HG02970 (cell line): ENCODE measurements around the gene ADGRV1.
"Not testable (repeated sequence)": the region's sequence is repeated elsewhere in the genome, so short reads cannot be mapped to it uniquely, and the experiment has no call there.

ENCODE experiments used
- ATAC-seq: cut with Tn5 transposase; IDR thresholded peaks from one replicate; pipeline ENCODE4 v1.9.1; 2021; ENCODE audit warnings: mild to moderate bottlenecking, moderate library complexity, moderate number of reproducible peaks; ENCODE audit not compliant: unreplicated experiment, low FRiP score

The ADGRV1 gene

DNA sequence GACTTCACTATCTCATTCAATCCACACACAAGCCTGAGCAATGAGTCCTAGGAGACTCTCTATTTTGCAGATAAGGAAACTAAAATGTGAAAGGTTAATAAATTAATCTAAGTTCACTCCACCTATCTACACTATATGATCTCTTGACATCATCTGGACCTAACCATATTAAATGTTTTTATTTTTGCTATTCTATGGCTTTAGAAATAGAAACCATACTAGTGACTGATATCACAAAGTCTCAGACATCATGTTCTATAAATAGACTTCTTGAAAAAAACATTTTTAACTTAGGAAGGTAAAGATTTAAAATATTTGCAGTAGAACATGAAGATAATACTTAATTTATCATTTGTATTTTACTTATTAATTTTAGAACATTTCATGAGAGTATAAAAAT is 9.4 kb upstream of the ADGRV1 start:
- ATAC-seq: no peak

DNA sequence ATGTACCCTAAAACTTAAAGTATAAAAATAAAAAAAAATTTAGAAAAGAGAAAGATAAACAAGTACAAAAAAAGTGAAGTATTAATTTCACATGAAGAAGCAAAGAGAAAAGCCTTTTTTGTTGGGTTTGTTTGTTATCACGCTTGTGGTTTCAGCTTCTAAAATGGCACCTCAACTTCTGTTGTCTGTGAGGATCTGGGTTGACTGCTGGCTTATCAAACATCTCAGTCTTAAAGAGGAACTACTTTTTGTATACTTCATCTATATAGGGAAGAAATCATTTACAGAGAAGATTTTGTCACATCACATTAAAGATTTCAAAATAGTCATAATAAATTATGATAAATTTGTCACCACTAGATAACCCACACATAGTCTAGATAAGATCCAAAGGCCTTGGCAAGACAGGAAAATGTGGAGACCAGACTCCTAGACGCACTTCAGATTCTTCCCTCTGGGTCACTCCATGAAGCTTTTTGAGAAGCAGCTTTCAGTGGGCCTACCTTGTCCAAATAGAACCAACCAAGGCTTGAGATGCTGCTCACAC is 8.8 kb upstream of the ADGRV1 start:
- ATAC-seq: no peak

DNA sequence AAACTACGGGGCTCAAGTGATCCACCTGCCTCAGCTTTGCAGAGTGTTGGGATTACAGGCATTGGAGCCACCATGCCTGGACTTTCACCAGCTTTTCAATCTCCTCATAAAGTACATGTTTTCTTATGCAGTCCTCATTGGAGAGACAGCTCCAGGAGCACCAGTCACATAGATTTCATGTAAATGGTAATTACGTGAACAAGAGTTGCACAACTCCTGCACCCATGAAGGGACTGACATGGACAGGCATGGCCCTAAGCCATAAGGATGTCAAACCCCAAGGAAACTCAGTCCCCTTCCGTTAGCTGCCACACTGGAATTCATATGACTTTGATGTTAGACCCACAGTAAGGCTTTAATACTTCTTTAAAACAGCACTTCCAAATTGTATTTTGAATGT is 7.6 kb upstream of the ADGRV1 start:
- no peak for ATAC-seq

DNA sequence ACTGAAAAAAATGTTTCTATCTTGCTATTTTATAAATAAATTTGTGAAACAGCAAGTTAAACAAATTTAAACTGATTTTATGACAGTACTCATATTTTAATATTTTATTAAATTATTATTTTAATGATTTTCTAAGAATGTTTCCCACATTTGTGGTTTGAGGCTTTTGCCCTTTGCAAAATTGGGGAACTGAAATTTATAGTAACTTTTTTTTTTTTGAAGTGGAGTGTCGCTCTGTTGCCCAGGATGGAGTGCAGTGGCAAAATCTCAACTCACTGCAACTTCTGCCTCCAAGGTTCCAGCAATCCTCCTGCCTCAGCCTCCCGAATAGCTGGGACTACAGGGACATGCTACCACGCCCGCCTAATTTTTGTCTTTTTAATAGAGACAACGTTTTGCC is 7.2 kb upstream of the ADGRV1 start:
- no peak for ATAC-seq

DNA sequence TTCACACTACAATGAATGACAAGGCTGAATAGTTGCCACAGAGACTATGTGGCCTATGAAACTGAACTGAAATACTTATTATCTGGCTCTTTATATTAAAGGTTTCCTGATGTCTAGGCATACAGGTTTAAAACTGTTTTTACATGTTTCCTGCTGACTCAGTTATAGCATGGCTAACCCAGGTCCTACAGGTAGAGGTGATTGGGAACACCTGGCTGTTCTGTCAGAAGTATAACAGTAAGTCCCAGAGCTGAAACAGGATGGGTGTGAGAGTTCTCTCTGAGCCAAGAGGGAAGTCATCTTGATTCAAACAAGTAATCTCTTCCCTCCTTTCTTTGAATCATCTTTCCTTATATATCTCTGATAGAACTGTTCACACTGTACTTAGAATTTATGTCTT is 4.9 kb upstream of the ADGRV1 start:
- ATAC-seq: no peak

DNA sequence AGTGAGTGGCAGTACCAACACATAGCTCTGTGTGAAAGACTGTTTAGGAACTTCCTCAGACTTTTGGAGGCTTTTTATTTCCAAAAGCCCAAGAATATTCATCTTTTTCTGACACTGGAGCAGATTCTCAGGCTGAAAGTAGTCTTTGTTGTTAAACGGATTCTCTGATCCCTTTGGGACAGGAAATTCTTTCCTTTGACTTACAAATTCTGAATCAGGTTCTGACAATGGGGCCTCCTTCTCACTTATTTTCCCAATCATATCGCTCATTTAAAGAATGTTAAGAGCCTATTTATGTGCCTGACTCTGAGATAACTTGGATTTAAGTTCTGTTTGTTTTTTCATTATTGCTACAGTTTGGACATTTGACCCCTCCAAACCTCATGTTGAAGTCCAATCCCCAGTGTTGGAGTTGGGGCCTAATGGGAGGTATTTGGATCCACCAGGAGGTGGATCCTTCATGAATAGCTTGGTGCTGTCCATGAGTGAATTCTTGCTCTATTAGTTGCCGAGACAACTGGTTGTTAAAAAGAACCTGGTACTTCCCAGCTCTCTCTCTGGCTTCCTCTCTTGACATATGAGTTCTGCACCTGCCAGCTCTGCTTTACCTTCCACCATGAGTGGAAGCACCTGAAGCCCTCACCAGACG is 4.1 kb upstream of the ADGRV1 start:
- no peak for ATAC-seq

DNA sequence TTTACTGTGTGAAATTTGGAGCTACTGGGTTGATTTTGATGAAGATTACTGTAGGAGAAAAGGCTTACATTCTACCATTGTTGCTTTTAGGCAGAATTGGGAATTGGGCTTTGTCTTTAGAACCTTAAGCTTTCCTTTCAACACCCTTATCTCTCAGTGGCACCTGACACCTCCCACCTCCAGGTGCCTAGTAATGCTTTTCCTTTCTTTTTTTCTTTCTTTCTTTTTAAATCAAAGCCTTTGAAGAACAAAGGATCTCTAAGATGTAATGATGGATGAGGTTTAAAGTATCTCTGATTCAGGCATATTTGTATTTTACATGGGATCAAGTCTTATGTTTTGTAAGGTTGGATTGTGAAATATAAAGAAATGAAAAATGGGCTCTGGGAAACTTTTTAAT is 2.9 kb upstream of the ADGRV1 start:
- no peak for ATAC-seq

DNA sequence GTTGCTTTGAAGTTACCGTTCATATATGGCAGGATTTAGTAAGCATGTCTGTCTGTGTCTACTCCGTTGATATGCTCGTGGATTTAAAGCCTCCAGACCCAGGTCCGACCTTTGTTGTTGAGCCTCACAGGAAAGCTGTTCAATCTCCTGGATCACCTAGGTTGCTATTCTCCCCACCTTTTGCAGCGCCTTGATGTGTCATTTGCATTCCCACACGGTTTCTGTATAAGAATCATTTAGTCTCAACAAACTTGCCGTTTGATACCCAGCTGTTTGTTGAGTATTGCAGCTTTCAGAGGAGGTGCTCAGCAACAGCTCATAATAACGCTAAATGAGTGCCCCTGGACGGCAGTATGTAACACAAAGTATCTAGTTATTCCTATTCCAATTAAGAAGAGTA is 1.2 kb upstream of the ADGRV1 start:
- no peak for ATAC-seq

DNA sequence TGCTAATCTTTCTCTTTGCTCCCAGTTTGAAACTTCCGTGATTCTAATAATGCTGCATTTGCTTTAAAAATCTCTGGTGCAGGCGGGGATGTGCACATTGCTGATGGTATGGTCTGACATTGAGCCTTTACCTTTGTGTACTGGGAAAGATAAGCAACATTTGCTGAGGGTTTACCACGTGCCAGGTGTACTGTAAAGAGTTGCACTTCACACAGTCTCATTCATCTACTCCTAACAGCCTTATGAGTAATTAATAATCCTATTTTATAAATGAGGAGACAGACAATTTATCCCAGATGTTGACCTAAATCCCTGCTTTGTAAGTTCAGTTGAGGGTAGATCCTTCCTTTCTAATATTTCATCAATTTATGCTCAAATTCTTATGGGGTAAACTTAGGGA is 726 bp upstream of the ADGRV1 start:
- no peak for ATAC-seq

DNA sequence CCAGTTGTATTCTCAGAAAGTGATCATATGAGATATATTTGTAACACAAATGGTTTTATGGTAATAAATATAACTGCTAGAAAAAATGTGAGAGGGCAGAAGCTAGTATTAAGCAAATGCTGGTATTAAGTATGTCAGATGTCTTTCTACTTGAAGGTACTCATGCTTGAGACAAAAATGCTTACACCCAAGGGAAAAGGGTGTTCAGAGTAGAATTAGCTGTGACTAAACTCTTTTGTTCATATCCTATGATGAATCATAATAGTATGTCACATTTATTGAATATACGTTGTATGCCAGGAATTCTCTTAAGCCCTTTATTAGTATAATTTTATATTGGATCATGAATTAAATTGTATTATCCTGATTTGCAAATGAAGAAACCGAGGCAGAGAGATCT is 2.2 kb downstream of the ADGRV1 start:
- ATAC-seq: no peak

DNA sequence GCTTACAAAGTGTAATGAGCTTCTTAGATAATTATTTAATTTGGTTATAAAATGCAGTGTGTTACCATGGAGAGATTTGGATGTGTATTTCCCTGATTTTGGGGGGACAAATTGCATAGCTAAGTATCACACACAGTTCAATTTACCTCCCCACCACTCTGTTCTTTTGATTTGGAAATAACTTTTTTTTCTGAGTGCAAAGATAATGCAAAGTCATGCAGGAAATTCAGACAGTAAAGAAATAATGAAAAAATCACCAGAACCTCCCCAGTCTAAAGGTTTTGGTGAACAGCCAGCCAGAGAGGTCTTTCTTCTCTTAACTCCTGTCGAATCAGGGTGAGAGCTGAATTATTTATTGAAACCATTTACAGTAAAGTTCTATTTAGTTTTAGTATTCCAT is 3.2 kb downstream of the ADGRV1 start:
- ATAC-seq: no peak

DNA sequence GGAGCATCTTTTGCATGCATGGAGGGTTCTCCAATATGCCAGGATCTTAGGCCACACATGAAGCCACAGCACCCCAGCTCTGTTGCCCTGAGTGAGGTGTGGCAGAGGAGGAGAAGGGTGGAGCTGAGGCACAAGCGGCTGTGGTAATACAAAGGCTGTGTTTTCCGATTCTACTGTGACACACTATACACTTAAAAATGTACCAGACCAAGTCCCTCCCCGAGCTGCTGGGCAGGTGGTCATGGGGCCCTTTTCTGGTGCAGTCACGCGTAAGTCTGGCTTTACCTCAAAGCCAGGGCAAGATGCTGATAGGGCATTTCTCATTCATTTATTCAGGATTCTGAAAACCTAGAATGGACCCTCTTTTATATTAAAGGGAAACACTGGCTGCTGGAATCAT is 3.7 kb downstream of the ADGRV1 start:
- no peak for ATAC-seq

DNA sequence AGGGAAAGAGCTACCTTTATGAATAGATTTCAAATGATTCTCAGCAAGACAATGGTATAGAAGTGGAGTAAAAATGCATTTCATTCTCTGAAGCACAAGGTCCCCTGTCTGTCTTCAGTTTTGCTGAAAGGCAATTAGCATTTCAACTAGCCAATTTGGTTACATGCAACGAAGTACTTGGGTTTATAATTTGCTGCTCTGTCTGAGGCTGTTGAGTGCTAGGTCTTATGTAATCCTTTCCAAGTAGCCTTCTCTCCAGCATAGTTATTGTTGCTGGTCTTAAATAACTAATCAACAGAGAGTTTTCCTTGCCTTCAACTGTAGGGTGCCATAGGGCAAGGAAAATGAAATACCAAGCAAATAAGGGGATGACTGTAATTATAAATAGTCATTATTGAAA is 4.5 kb downstream of the ADGRV1 start:
- no peak for ATAC-seq

DNA sequence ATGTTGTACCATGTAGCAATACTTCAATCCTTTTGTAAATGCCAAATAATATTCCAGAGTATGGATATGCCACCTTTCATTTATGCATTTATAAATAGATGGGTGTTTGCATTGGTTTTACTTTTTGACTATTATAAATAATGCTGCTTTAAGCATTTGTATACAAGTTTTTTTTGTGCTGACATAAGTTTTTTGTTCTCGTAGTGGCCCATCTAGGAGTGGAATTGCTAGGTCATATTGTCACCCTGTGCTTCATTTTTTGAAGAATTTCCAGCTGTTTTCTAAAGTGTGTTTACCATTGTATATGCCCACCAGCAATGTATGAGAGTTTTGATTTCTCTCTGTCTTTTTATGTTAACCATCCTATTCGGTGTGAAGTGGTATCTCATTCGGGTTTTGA is 6.9 kb downstream of the ADGRV1 start:
- no peak for ATAC-seq

DNA sequence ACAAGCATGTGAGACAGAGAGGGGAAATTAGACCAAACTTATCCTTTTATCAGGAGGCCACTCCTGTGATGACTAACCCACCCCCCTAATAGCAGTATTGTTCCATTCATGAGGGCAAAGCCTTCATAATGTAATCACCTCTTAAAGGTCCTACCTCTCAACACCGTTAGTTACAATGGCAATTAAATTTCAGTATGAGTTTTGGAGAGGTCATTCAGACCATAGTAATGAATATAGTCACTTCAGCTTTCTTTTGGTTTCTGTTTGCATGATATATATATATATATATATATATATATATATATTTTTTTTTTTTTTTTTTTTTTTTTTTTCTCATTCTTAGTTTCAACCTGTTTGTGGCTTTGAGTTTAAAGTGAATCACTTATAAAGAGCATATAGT is 10.5 kb downstream of the ADGRV1 start:
- no peak for ATAC-seq

DNA sequence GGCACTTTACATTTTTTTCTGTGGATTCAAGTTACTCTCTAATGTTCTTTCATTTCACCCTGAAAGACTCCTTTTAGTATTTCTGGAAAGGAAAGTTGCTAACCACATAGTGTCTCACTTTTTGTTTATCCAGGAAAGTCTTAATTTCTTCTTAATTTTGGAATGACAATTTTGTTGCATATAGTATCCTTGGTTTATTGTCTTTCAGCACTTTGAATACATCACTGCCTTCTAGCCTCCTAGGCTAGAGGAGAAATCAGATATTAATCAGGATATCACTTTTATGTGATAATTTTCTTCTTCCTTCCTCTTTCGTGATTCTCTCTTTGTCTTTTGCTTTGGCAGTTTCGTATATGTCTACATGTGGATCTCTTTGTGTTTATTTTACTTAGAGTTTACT is 11.4 kb downstream of the ADGRV1 start:
- ATAC-seq: no peak

DNA sequence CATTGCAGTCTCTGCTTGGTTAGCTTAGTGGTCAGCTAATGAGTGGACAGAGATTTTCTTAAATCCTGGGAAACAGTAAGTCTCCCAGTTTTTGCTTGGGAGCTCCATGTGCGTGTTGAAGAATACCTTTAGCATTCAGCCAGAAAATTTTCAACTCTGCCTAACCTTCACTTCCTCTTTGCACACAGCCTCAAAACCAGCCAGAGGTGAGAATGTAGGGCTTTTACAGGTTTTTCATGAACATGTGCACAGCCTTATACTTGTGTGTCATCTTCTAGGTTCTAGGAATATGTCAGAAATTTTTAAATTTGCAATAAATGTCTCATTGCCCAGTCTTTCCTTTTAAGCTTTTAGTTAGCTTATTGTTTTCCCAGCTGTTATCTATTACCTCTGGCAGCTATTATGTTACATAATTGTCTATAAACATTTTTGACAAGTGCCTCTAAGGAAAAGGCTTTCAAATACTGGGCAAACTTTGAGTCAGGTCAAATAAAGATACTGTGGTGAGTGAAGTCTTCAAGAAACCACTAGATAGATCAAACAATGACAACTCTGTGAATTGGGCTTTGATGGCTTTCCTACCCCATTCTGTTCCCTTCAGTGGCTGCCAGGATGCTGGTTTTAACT is 12.7 kb downstream of the ADGRV1 start:
- ATAC-seq: no peak

DNA sequence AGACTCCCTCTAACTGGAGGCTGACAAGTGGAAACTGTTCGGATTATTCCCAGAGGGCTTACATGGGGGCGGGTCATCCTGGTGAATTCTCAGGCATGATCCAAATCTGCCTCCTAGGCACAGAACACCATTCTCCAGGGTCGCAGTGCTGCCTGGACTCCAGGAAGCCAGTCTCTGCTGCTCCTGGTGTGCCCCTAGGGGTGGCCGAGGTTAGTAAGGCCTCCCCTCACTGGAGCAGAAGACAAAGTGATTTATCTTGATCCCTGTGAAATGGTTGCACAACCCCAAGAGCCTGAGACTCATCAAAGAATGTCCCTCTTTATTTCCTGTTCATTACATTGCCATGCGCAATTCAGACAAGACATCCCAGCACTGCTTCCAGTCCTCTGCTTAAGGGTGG is 17.1 kb downstream of the ADGRV1 start:
- no peak for ATAC-seq

DNA sequence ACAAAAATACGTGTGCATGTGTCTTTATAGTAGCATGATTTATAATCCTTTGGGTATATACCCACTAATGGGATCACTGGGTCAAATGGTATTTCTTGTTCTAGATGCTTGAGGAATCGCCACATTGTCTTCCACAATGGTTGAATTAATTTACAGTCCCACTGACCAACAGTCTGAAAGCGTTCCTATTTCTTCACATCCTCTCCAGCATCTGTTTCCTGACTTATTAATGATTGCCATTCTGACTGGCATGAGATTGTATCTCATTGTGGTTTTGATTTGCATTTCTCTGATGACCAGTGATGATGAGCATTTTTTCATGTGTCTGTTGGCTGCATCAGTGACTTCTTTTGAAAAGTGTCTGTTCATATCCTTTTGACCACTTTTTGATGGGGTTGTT is 18.0 kb downstream of the ADGRV1 start:
- ATAC-seq: not testable (repeated sequence)

DNA sequence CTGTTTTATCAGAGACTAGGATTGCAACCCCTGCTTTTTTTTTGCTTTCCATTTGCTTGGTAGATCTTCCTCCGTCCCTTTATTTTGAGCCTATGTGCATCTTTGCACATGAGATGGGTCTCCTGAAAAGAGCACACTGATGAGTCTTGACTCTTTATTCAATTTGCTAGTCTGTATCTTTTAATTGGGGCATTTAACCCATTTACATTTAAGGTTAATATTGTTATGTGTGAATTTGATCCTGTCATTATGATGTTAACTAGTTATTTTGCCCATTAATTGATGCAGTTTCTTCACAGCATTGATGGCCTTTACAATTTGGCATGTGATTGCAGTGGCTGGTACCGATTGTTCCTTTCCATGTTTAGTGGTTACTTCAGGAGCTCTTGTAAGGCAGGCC is 21.3 kb downstream of the ADGRV1 start:
- ATAC-seq: not testable (repeated sequence)

DNA sequence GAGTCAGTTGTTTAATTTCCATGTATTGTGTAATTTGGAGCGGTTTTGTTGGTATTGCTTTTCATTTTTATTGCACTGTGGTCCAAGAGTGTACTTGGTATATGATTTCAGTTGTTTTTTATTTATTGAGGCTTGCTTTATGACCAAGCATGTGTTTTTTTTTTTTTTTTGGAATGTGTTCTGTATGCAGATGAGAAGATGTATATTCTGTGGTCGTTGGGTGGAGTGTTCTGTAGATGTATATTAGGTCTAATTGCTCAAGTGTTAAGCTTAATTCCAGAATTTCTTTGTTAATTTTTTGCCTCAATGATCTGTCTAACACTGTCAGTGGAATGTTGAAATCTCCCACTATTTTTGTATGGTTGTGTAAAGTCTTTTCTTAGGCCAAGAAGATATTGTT is 23.4 kb downstream of the ADGRV1 start:
- ATAC-seq: no peak

DNA sequence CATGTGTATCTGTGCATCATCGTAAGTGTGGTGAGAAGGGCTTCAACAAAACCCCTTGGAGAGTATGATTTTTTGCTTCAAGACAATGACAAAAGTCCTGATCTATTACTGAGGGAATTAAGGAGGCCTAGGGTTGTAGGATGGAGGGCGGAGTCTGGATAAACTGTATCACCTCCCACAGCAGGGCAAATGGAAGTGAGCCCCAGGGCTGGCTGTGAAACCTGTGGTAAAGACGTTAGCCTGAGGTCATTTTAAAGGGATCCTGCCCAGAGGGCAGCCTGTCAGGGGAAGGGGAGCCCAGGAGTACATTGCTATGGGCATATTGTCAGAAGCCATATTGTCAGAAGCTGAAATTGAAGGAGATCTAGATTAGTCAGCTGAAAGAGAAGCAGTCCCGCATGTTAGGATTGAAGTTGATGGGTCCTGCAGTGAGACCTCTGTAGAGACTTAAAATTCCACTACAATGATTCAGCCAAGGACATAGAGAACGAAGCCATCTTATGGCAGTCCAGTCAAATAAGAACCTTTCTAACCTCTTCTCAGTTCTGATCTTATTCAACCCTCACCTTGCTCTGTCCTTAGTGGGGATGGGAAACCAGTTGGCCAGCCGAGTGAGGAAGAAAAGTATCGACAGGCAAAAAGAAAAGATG is 26.9 kb downstream of the ADGRV1 start:
- ATAC-seq: no peak
